Heart left ventricle (tissue), 13 donors: ENCODE results near the gene KRTAP5-5.
"Not testable (repeated sequence)": the region's sequence is repeated elsewhere in the genome, so short reads cannot be mapped to it uniquely, and the experiment has no call there.

Source experiments
- POLR2A ChIP-seq, 2 donors: fragments of 450-650 bp; IDR thresholded peaks; one replicate each; pipeline ENCODE4 v1.6.1; 2017; ENCODE audit warnings: antibody characterized with exemption in 2 of 2, mild to moderate bottlenecking in 2 of 2, moderate library complexity in 2 of 2
- TF ChIP-seq, protein P1 (sequence below), 12 donors: fragments of 200-600 bp; sonication (generic) in 4 of 12; IDR thresholded peaks; one replicate each; pipeline versions ENCODE4 v1.5.0 to v1.8.0; 2018 to 2022; ENCODE audit warnings: antibody characterized with exemption in 12 of 12, mild to moderate bottlenecking in 5 of 12
- donor health status: ischemic (EF 13 %, LVEDD 7.1; RV severe dilation, severe dysfunction).
- donor health status: DM: no; HTN: yes; CAD: no.
- donor health status: DM: no; HTN: no; CAD: no.
- donor health status: ischemic (EF 25% LVEDD 6.9; RV normal size, moderate dysfunction).
- donor health status: ischemic (EF 25% LVEDD 5.7; RV mildly dilated, moderate dysfunction).
- donor health status: ischemic (EF 35%, LVEDD 5.7; RV mildly dilated, moderate dysfunction).
- donor health status: nonischemic (EF 11% LVEDD 7.7; RV severe dilation, severe dysfunction).
- donor health status: DM: yes; HTN: yes; CAD: no.
- donor health status: PGD.
- donor health status: ischemic (EF 29% LVEDD 5.4; RV normal size, mild dysfunction).
- donor health status: nonischemic (EF 23%, LVEDD 6.1; RV moderate dilation, normal function).

DNA sequence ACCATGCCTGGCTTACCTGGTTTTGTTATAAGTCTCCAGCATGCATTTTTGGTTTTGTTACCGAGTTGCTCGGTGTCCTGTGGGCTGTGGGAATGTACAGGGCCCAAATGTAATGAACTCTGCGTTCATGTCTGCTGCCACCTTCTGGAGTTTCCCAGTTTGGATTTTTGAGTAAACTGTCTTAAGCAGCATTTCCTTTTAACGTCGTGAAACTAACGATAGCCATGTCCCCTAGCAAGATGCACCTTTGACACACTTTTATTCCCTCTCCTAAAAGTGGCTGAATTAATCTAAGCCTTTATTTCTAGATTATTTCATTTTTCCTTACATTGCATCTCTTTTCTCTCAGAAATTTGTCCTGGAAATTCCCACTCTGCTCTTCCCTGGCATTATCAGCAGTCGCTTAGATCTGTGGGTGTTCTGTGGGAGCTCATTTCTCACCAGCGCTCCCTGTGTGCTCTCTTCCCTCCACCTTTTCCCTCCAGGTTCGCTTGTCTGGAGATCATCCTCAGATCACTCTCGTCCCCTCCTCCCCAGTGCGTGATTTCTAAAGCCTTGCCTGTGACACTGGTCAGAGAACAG lies 33.5 kb upstream of the KRTAP5-5 start:
- TF ChIP-seq, protein P1, sequence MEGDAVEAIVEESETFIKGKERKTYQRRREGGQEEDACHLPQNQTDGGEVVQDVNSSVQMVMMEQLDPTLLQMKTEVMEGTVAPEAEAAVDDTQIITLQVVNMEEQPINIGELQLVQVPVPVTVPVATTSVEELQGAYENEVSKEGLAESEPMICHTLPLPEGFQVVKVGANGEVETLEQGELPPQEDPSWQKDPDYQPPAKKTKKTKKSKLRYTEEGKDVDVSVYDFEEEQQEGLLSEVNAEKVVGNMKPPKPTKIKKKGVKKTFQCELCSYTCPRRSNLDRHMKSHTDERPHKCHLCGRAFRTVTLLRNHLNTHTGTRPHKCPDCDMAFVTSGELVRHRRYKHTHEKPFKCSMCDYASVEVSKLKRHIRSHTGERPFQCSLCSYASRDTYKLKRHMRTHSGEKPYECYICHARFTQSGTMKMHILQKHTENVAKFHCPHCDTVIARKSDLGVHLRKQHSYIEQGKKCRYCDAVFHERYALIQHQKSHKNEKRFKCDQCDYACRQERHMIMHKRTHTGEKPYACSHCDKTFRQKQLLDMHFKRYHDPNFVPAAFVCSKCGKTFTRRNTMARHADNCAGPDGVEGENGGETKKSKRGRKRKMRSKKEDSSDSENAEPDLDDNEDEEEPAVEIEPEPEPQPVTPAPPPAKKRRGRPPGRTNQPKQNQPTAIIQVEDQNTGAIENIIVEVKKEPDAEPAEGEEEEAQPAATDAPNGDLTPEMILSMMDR (IDR thresholded peaks at IDR 0.05): not testable (repeated sequence)
- TF ChIP-seq POLR2A (IDR thresholded peaks at IDR 0.05): not testable (repeated sequence)
